Adrenal gland (tissue), 12 donors: ENCODE results near the gene SLC19A3. TPM values are rescaled to one million over a fixed set of nuclear protein-coding genes. Genes with fewer than 3 reads are reported as not detected.

Experiments
- DNase-seq, 7 donors: peaks; one replicate each; pipeline ENCODE4 v3.0.0-alpha.2; 2019 to 2020
- H3K27ac ChIP-seq, 5 donors: fragments of 200-600 bp; sonication (generic) in 4 of 5; 1 replicate in 3 of 5; 2 replicates in 2 of 5; pipeline versions ENCODE4 v1.5.1 to v1.8.0; 2016 to 2020; ENCODE audit warnings: mild to moderate bottlenecking in 1 of 5
- H3K27me3 ChIP-seq: fragments of 200-600 bp; 2 replicates; pipeline ENCODE4 v1.8.0; 2021
- H3K36me3 ChIP-seq, 2 donors: fragments of 200-600 bp; replicated peaks in 1 of 2; 1 replicate in 1 of 2; 2 replicates in 1 of 2; pipeline versions ENCODE4 v1.5.1 to v1.8.0; 2018 to 2022
- H3K4me1 ChIP-seq, 2 donors: fragments of 200-600 bp; replicated peaks in 1 of 2; 1 replicate in 1 of 2; 2 replicates in 1 of 2; pipeline versions ENCODE4 v1.5.1 to v1.8.0; 2018 to 2021
- H3K4me3 ChIP-seq, 4 donors: fragments of 200-600 bp; sonication (generic) in 3 of 4; one replicate each; pipeline ENCODE4 v1.5.1; 2016 to 2018
- H3K9me3 ChIP-seq, 3 donors: fragments of 200-600 bp; sonication (generic) in 1 of 3; replicated peaks in 1 of 3; 1 replicate in 2 of 3; 2 replicates in 1 of 3; pipeline versions ENCODE4 v1.5.1 to v1.8.0; 2016 to 2021
- POLR2A ChIP-seq, 2 donors: fragments of 450-650 bp; IDR thresholded peaks; one replicate each; pipeline ENCODE4 v1.6.1; 2017; ENCODE audit warnings: antibody characterized with exemption in 2 of 2, mild to moderate bottlenecking in 2 of 2, moderate library complexity in 1 of 2
- WGBS, 4 donors: extraction: QIAGEN DNeasy Blood & Tissue Kit in 2 of 4; methylation state at CpG; one replicate each; pipeline versions ENCODE4 v1.1.5 to v1.1.7; 2013 to 2017; 5-methylcytosine and 5-hydroxymethylcytosine counted together
- intact Hi-C, 2 donors: fragments of 100-400 bp; cut with DNase I; formaldehyde crosslinking; loops; one replicate each; pipeline versions ENCODE4 v1.14.1 to v1.15.0; 2022 to 2023
- polyA plus RNA-seq, 3 donors: library from polyadenylated mRNA; stranded (reverse); fragments of 200-250 nt in 2 of 3; fragments of 350-450 nt in 1 of 3; fragmentation: Illumina TruSeq in 1 of 3; extraction: RNeasy Lipid Tissue Mini Kit (QIAGEN cat#74804) in 1 of 3; gene quantifications; one replicate each; pipeline ENCODE4 v1.2.3, GENCODE V29; 2013 to 2014
- total RNA-seq, 9 donors: library from RNA; depleted of rRNA in 4 of 9; stranded (reverse); fragments of >200 nt in 4 of 9; fragments of 120-200 nt in 1 of 9; fragmentation: NEBNext Ultra II Directional in 1 of 9; extraction: Animal tissue kit (Norgen Biotek cat#: 25700) in 1 of 9; gene quantifications; one replicate each; pipeline versions ENCODE4 v1.1.0 to v1.2.4, GENCODE V29; 2013 to 2023
- TF ChIP-seq, protein P1 (sequence below), 6 experiments: fragments of 450-650 bp in 4 of 6; fragments of 200-600 bp in 2 of 6; sonication (generic) in 1 of 6; IDR thresholded peaks; 1 replicate in 5 of 6; 2 replicates in 1 of 6; pipeline versions ENCODE4 v1.5.1 to v1.8.0; 2016 to 2021; ENCODE audit warnings: antibody characterized with exemption in 6 of 6, mild to moderate bottlenecking in 2 of 6, moderate library complexity in 1 of 6
- donor health status: healthy with polysubstance abuse.
- donor health status: Bipolar disorder and iron deficiency.
- donor health status: DM: yes; HTN: yes; CAD: no.
- donor health status: DM: no; HTN: no; CAD: no.
- donor health status: DM: no; HTN: no; CAD: no.
- donor health status: DM: yes; HTN: yes; CAD: no.

SLC19A3 gene
- total and polyA plus RNA-seq, 12 donors: 0.18 to 7.9 (median 0.97) TPM; not detected in 1

DNA sequence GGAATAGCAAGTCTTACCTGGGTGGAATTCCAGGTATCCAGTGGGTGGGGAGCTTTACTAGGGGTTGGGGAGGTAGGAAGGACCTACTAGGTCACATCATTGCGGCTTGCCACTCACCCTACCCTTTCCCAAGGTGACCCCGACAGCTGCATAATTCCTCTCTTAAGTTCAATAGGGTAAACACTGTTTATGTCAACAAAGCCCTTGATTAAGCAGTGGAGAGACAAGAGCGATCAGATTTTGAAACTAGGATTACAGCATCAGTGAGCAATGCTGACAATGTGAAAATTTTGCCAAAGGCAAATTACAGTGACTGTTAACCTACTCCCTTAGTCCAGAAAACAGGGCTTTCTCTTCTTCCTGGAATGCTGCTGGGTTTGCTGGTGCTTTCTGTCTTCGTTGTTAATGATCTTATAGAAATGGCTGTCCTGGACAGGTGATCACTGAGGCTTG is 14.5 kb downstream of the SLC19A3 start:
- DNase-seq: no peak
- no peaks in the 10 kb centered on the region for H3K36me3 ChIP-seq
- H3K4me1 ChIP-seq: no peaks in the 10 kb centered on the region
- H3K27ac ChIP-seq: no peak overlapping the region
- no peaks in the 10 kb centered on the region for H3K27me3 ChIP-seq
- 65 to 75% (median 68%) methylated on average over 4 of the region's 4 CpGs for WGBS, 4 donors
- no peaks in the 10 kb centered on the region for H3K9me3 ChIP-seq
- no peak overlapping the region for H3K4me3 ChIP-seq
- intact Hi-C loops: no loop called here
- TF ChIP-seq, protein P1, sequence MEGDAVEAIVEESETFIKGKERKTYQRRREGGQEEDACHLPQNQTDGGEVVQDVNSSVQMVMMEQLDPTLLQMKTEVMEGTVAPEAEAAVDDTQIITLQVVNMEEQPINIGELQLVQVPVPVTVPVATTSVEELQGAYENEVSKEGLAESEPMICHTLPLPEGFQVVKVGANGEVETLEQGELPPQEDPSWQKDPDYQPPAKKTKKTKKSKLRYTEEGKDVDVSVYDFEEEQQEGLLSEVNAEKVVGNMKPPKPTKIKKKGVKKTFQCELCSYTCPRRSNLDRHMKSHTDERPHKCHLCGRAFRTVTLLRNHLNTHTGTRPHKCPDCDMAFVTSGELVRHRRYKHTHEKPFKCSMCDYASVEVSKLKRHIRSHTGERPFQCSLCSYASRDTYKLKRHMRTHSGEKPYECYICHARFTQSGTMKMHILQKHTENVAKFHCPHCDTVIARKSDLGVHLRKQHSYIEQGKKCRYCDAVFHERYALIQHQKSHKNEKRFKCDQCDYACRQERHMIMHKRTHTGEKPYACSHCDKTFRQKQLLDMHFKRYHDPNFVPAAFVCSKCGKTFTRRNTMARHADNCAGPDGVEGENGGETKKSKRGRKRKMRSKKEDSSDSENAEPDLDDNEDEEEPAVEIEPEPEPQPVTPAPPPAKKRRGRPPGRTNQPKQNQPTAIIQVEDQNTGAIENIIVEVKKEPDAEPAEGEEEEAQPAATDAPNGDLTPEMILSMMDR (IDR thresholded peaks at IDR 0.05): no peak
- TF ChIP-seq POLR2A (IDR thresholded peaks at IDR 0.05): no peak

DNA sequence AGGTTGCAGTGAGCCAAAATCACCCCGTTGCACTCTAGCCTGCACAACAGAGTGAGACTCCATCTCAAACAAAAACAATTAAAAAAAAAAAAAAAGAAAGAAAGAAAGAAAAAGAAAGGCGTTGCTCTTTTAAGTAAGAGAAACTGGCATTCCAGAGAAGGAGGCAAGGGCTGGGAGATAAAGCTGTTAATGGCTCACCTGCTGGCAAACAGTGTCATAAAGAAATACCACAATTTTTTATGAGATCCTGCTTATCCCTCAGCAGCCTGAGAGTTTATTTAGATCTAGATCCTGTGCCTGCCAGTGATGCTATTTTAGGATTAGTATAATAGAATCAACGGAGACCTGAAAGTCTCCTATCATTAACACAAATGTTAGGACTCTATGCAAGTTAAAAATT is 16.3 kb downstream of the SLC19A3 start:
- H3K4me1 ChIP-seq: no peaks in the 10 kb centered on the region

DNA sequence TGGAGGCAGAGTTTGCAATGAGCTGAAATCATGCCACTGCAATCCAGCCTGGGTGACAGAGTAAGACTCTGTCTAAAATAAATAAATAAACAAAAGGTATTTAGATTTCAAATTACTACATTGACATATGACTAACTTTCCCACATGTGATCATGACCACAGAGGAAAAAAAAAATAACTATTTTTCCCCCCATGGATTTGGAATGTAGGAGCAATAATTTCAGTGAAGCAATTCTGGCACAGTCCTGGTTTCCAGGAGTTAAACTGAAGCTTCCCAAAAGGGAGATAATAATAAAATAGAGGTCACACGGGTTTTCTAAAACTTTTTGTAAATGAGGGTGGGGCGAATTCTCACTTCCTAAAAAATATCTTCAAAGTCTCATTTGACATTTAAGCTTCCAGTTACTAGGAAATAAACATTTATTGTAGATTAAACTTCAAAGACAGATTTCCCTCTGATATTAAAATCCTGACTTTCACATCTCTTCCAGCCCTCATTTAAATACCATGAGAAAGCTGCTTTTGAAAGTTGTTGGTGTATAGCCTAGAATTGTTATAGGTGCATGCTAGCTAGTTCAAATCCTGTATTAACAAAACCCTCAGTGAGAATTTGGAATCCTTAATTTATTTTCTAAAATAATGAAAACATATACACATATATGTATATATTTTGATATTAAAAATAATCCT is 20.7 kb downstream of the SLC19A3 start:
- Histone ChIP-seq H3K4me1 (no peaks in the 10 kb centered on the region), H3K27me3 (no peaks in the 10 kb centered on the region), H3K27ac (no peak overlapping the region), H3K36me3 (no peaks in the 10 kb centered on the region), H3K4me3 (no peak overlapping the region), H3K9me3 (no peaks in the 10 kb centered on the region)
- intact Hi-C loops: no loop called here
- no peak for TF ChIP-seq POLR2A (IDR thresholded peaks at IDR 0.05)
- TF ChIP-seq, protein P1 (IDR thresholded peaks at IDR 0.05): no peak
- DNase-seq: no peak
- 24 to 35% (median 31%) methylated on average over 2 of the region's 2 CpGs for WGBS, 4 donors

More for the DNA sequence above, 16.3 kb downstream of the SLC19A3 start:
- intact Hi-C loops: no loop called here
- WGBS, 4 donors: 78 to 94% (median 91%) methylated on average over 3 of the region's 3 CpGs
- DNase-seq: no peak
- Histone ChIP-seq H3K4me3 (no peak overlapping the region), H3K27me3 (no peaks in the 10 kb centered on the region), H3K9me3 (no peaks in the 10 kb centered on the region), H3K27ac (no peak overlapping the region), H3K36me3 (no peaks in the 10 kb centered on the region)
- no peak for TF ChIP-seq POLR2A (IDR thresholded peaks at IDR 0.05)
- TF ChIP-seq, protein P1 (IDR thresholded peaks at IDR 0.05): no peak

DNA sequence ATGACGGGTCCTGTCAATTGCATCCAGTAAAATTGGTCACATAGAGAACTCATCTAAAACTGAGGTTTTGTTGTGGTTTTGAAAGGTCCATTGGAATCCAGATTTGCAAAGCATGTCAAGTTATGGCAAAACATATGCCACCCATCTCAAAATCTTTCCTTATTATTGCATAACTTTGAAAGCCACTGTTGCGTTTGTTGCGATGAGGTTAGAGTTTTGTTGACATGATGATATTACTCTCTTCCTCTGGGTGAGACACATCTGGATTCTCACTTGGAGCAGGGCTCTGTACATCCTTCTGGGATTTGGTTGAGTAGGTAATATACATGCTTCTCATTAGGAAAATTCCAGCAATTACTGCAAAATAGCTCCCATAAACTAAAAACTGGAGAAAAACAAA is 30.6 kb downstream of the SLC19A3 start:
- no peaks in the 10 kb centered on the region for H3K4me1 ChIP-seq
- no peaks in the 10 kb centered on the region for H3K9me3 ChIP-seq
- no peak for DNase-seq
- H3K36me3 ChIP-seq: no peaks in the 10 kb centered on the region
- no peak overlapping the region for H3K27ac ChIP-seq
- WGBS, 4 donors: 84 to 91% (median 88%) methylated on average over 3 of the region's 3 CpGs
- intact Hi-C loops: no loop called here
- H3K4me3 ChIP-seq: no peak overlapping the region
- no peak for TF ChIP-seq POLR2A (IDR thresholded peaks at IDR 0.05)
- TF ChIP-seq, protein P1 (IDR thresholded peaks at IDR 0.05): no peak
- no peaks in the 10 kb centered on the region for H3K27me3 ChIP-seq
